Measurements from ENCODE around the gene S100B.

S100B gene

DNA sequence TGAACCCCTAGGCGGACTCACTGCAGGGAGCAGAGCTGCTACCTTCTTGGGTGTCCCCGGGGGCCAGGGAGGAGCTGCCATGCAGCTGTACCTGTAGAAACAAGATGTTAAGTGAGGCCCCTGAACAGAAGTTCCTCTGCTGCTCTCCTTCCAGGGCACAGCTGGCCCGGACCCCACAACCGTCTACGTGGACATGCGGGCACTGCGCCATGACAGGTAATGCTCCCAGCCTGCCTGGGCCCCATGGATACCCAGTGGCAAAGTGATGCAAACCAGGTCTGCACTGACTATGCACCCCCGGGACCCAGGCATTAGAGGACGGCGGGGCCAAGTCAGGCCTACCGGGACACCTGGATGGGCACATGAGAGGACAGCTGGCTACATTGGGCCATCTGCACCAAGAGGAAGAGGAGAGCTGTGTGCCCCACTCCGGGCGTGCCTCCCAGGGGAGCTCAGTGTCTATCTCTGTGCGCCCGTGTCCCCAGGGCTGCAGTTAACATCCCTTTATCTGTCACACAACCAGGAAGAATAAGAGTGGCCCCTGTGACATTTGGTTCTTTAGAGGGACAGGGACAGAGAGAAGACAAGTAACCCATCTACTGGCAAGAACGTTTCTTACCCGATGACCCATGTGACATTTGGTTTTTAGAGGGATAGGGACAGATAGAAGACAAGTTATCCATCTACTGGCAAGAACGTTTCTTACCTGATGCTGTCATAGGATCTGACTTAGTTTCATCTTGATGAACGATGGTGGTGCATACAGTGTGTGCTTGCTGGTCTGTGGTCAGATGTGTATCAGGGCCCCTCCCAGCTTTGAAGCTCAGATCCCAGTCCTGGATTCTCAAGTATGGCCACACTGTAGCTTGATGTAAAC, 44.1 kb downstream of the S100B start:
- DNase-seq (ENCODE audit: low read depth), result no peak

DNA sequence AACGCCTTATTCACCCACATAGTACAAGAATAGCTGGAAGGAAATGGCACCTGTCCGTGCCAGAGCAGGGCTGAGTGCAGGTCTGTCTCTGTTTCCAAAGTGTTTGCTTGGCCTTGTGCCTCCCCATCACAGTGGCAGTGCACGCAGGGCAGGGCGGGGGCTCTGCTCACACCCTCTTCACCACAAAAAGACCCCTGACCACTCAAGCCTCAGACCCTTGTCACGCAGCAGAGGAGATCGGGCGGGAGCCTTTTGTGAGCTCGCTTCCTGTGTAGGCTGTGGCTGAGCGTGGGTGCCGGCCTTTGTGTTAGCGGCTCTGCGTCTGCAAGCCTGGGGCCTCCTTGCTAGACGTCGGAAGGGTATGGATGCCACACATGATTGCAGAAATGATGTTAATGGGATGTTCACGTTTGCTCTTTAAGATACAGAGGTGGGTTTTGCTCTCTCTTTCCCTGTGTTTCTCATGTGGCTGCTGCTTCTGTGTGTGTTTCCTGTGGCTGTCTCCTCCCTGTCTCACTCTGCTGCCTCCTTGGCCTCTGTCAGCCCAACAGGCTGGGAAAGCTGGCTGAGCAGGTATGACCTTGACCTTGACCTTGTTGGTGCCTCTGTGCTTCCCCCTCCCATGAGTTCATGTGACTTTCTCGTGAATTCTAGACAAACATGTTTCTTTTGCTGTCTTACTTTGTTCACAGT, 45.4 kb downstream of the S100B start:
- peak; percentile 41 for DNase-seq (ENCODE audit: low read depth)

- DNase-seq (ENCODE audit: low read depth), result no peak
Measured at GRCh38 chr21:46557919-46558392, 46.9 kb downstream of the S100B start.

GRCh38 chr21:46557469-46557868, 47.4 kb downstream of the S100B start:
- no peak for DNase-seq (ENCODE audit: low read depth)

- DNase-seq (ENCODE audit: low read depth), result no peak
Measured at GRCh38 chr21:46556802-46557201, 48.1 kb downstream of the S100B start.

- no peak for DNase-seq (ENCODE audit: low read depth)
Measured at GRCh38 chr21:46555678-46556077, 49.2 kb downstream of the S100B start.

DNA sequence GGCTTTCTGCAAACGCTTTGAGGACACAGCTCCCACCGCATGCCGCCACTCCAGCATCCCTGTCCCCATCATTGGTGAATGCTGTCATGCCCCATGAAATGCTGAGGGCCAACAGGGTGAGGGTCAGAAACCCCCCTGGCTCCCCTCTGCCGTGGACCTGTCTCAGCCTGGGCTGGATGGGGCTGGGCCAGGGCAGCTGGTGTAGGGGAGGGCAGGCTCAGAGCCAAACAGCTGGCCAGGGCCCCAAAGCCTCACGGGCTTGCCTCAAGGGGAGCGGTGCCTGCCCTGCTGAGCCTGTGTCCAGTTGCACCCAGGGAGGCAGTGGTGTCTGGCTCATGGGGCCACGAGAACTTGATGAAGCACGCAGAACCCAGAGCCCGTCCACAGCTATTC, 49.7 kb downstream of the S100B start:
- no peak for DNase-seq (ENCODE audit: low read depth)

DNA sequence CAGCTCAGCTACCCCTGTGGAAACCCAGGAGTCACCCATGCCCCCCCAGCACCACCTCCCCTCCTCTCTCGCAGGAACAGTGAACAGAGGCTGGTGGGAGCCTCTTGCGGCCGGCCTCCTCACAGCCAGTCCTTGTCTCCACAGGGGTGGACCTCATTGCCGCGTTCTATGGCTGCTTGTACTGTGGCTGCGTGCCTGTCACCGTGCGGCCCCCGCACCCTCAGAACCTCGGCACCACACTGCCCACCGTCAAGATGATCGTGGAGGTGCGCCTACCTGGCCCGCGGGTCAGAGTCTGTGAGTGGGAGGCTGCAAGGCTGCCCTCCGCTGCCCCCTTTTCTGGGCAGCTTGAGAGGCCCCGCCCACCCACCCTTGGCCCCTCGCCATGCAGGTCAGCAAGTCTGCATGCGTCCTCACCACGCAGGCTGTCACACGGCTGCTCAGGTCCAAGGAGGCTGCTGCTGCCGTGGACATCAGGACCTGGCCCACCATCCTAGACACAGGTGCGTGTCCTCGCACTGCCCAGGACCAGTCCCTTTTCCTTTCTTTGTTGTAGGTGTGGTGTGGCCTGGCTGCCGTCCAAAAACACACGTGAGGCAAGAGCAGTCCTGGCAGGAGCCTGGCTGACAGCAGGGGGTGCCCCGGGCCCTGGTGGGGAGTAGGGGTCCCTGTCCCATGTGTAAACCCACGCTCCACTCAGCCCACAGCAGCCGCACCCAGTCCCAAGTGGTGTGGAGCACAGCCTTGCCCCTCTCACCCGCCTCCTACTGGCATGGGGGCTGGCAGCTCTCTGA, 50.3 kb downstream of the S100B start:
- no peak for DNase-seq (ENCODE audit: low read depth)

DNA sequence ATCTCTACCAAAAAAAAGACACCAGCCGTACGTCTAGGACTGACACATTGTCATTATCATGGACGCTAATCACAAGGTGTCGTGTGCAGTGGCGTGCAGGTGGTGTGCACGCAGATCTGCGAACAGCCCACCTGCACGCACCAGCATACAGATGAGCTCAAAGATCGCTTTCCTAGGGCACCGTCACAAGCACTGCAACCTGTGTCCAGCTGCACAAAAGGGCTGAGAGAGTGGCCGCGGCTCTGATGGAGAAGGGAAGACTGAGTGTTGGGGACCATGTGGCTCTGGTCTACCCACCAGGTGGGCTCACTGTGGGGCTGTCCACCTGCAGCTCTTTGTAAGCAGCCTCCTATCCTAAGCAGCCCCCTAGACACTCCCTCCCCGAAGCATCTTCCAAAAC, 50.9 kb downstream of the S100B start:
- DNase-seq (ENCODE audit: low read depth), result no peak

GRCh38 chr21:46552865-46553379, 52.0 kb downstream of the S100B start:
- DNase-seq (ENCODE audit: low read depth), result no peak

DNA sequence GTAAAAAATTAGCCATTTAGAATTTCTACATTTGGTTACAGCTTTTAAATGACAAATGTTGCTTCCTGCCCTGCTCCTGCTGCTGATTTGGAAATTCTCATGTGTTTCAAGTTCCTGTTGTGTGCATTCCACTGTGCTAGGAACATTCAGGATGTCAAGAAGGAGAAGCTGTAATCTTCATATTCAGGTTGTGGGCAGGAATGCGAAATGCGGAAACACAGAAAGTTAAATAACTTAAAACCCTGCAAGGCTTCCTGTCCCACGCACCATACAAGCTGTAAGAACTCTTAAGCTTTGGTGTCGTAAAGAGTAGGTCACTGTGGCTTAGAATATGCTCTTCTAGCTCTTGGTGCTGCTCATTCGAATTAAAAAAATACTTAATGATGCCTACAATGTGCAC, 52.6 kb downstream of the S100B start:
- no peak for DNase-seq (ENCODE audit: low read depth)

DNA sequence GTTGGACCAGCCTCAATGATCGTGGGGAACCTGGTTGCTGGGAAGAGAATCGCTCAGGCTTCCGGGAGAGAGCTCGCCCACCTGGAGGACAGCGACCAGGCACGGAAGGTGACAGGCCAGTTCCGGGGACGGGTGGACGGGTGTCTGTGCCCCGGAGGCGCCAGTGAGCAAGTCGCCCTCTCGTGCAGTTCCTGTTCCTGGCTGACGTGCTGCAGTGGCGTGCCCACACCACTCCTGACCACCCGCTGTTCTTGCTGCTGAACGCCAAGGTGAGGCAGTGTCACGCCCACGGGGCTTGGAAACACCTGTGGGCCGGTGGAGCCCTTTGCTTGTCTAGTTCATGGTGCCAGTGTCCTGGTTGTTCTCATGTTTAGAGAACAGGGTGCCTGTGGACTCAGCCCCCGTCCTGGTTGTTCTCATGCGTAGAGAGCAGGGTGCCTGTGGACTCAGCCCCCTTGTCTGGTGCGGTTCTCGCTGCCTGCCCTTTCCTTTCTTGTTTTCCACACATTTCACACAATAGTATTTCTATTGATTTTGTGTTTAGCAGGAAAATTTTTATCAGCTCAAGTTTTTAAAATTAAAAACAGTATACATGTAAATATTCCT, 53.1 kb downstream of the S100B start:
- DNase-seq (ENCODE audit: low read depth), result no peak

DNA sequence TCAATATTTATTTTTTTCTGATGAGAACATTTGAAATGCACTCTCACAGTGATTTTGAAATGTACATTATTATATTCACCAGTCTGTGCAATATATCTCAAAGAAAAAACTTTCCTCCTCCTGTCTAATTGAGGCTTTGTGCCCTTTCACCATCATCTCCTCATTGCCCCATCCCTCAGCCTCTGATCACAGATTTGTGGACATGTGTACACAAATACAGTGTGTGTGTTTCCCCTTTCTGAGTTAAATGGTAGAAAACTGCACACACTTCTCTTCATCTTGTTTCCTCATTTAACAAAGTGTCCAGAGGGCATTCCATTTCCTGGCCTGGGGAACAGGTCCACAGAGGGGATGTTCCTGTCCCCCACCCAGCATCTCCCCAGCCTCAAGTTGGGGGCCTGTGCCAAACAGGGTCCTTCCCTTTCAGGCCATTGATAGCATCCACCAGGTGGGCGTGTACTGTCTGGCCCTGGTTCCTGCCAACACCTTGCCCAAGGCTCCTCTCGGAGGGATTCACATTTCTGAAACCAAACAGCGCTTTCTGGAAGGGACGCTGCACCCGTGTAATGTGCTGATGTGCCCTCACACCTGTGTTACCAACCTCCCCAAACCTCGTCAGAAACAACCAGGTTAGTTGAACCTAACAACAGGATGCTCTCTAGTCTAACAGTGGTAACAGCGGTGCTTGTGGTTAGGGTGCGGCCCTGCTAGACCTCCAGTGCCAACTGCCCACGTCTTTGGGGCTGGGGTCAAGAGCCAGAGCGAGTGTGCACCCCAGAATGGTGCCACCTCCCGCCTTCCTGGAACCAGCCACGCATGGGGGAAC, 54.6 kb downstream of the S100B start:
- no peak for DNase-seq (ENCODE audit: low read depth)

DNA sequence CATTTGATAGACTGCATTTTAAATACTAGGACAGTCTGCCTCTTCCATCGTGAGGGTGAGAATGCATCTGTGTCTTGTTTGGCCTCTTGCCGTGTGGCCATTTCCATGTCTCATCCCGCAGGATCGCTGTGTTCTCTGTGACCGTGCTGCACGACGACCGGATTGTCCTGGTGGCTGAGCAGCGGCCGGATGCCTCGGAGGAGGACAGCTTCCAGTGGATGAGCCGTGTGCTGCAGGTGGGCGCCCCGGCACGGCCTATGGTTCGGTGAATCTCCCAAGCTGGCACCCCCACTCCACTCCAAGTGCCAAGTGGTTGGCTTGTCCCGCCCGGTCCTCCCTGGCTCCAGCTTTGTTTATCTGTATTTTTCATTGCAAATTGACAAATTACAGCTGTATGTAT, 55.2 kb downstream of the S100B start:
- DNase-seq (ENCODE audit: low read depth), result no peak
